Body of pancreas (tissue), 4 donors: ENCODE data around the gene MLN. TPM values are rescaled to one million over a fixed set of nuclear protein-coding genes. Genes with fewer than 3 reads are reported as not detected.

Experiments used
- ATAC-seq: fragments of 150-250 bp; one replicate; pipeline ENCODE4 v1.9.1; 2016
- DNase-seq, 4 donors: peaks; one replicate each; pipeline ENCODE4 v3.0.0-alpha.2; 2019
- H3K27ac ChIP-seq, 4 donors: fragments of 200-600 bp; sonication (generic); 1 replicate in 3 of 4; 2 replicates in 1 of 4; pipeline versions ENCODE4 v1.5.1 to v1.6.1; 2016 to 2019; ENCODE audit warnings: mild to moderate bottlenecking in 1 of 4, mixed read lengths in 1 of 4, moderate library complexity in 1 of 4
- H3K27me3 ChIP-seq, 2 donors: fragments of 200-600 bp; sonication (generic); one replicate each; pipeline ENCODE4 v1.6.0; 2016; ENCODE audit warnings: mild to moderate bottlenecking in 1 of 2
- H3K36me3 ChIP-seq, 2 donors: fragments of 200-600 bp; sonication (generic); replicated peaks in 1 of 2; 2 replicates each; pipeline ENCODE4 v1.5.1; 2016; ENCODE audit warnings: low read depth in 2 of 2; ENCODE audit not compliant: insufficient read depth in 1 of 2
- H3K4me1 ChIP-seq: fragments of 200-600 bp; sonication (generic); one replicate; pipeline ENCODE4 v1.6.0; 2016
- H3K4me3 ChIP-seq, 2 donors: fragments of 200-600 bp; sonication (generic); 1 replicate in 1 of 2; 2 replicates in 1 of 2; pipeline ENCODE4 v1.5.1; 2016 to 2019
- H3K9me3 ChIP-seq, 3 donors: fragments of 200-600 bp; sonication (generic); 1 replicate in 2 of 3; 2 replicates in 1 of 3; pipeline ENCODE4 v1.5.1; 2016
- POLR2A ChIP-seq, 3 donors: fragments of 450-650 bp; IDR thresholded peaks; one replicate each; pipeline ENCODE4 v1.6.1; 2016; ENCODE audit warnings: antibody characterized with exemption in 3 of 3, mild to moderate bottlenecking in 2 of 3
- WGBS, 2 donors: methylation state at CpG; one replicate each; pipeline ENCODE4 v1.1.5; 2017; 5-methylcytosine and 5-hydroxymethylcytosine counted together
- intact Hi-C: fragments of 100-400 bp; cut with DNase I; formaldehyde crosslinking; loops from one replicate; pipeline ENCODE4 v1.15.1; 2023
- total RNA-seq, 2 donors: library from RNA; depleted of rRNA; stranded (reverse); fragments of >200 nt; gene quantifications; one replicate each; pipeline ENCODE4 v1.1.0, GENCODE V29; 2016
- TF ChIP-seq, protein P1 (sequence below), 7 experiments: fragments of 450-650 bp in 4 of 7; fragments of 200-600 bp in 3 of 7; sonication (generic) in 3 of 7; IDR thresholded peaks; one replicate each; pipeline ENCODE4 v1.5.1; 2016 to 2019; ENCODE audit warnings: antibody characterized with exemption in 7 of 7

Gene MLN
- total RNA-seq, 2 donors from 2014 or later: not detected

DNA sequence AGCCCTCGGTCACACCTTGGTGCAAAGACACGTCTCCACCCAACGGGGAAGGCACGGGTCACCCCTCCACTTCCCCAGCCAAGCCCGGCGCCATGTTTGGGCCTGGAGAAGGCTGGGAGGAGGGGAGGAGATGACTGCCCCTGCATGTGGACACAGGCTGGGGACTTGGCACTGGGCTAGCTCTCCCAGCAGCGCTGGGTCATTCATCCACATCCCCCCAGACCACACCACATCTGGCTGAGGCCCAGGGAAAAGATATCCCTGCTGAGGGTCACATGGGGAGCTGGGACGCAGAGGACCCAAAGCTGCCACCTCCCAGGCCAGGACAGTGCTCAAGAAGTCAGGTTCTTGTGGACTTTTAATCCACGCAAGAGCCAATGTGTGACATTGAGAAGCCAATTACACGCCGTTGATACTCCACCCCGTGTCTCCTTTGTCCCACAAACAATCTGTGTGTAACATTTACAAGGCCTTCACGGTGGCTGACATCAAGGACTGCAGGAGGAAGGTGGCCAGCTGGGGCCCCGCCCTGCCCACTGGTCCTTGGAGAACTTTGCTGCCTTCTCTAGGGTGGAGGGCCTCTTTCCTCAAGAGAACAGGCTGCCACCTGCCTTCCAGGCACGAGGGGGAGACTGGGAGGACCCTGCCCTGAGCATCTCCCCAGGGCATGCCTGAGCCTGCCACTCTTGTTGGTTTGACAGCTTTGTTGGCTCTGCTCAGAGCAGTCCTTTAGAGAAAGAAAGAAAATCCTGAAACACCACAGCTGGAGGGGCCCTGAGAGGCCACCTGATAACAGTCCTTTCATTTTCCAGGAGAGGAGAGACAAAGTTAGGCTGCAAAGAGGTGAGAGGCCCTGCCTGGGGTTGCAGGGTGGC lies 51.8 kb downstream of the MLN start:
- WGBS, 2 donors: 52 to 63% methylated on average over 8 to 15 of the region's 15 CpGs
- no peak overlapping the region for H3K27ac ChIP-seq
- peak; percentile 3 for ATAC-seq

GRCh38 chr6:33750244-33750991 lies 53.4 kb downstream of the MLN start:
- H3K9me3 ChIP-seq: no peaks in the 10 kb centered on the region
- no peaks in the 10 kb centered on the region for H3K4me1 ChIP-seq
- no peak for DNase-seq
- intact Hi-C loops: no loop called here
- no peak for ATAC-seq
- H3K36me3 ChIP-seq: no peaks in the 10 kb centered on the region
- H3K27me3 ChIP-seq: no peaks in the 10 kb centered on the region
- no peak for TF ChIP-seq POLR2A (IDR thresholded peaks at IDR 0.05)
- TF ChIP-seq, protein P1, sequence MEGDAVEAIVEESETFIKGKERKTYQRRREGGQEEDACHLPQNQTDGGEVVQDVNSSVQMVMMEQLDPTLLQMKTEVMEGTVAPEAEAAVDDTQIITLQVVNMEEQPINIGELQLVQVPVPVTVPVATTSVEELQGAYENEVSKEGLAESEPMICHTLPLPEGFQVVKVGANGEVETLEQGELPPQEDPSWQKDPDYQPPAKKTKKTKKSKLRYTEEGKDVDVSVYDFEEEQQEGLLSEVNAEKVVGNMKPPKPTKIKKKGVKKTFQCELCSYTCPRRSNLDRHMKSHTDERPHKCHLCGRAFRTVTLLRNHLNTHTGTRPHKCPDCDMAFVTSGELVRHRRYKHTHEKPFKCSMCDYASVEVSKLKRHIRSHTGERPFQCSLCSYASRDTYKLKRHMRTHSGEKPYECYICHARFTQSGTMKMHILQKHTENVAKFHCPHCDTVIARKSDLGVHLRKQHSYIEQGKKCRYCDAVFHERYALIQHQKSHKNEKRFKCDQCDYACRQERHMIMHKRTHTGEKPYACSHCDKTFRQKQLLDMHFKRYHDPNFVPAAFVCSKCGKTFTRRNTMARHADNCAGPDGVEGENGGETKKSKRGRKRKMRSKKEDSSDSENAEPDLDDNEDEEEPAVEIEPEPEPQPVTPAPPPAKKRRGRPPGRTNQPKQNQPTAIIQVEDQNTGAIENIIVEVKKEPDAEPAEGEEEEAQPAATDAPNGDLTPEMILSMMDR (IDR thresholded peaks at IDR 0.05): no peak
- no peak overlapping the region for H3K27ac ChIP-seq
- no peak overlapping the region for H3K4me3 ChIP-seq
- WGBS, 2 donors: 57 to 74% methylated on average over 11 of the region's 11 CpGs

More for the DNA sequence above, 51.8 kb downstream of the MLN start:
- intact Hi-C loops: no loop called here
- TF ChIP-seq, protein P1 (IDR thresholded peaks at IDR 0.05): no peak
- no peak for TF ChIP-seq POLR2A (IDR thresholded peaks at IDR 0.05)
- no peak overlapping the region for H3K4me3 ChIP-seq
- peak in 2 of 4 donors; percentile 27 to 51 for DNase-seq
- no peaks in the 10 kb centered on the region for H3K9me3 ChIP-seq
- no peaks in the 10 kb centered on the region for H3K27me3 ChIP-seq
- H3K4me1 ChIP-seq: no peaks in the 10 kb centered on the region
- no peaks in the 10 kb centered on the region for H3K36me3 ChIP-seq

DNA sequence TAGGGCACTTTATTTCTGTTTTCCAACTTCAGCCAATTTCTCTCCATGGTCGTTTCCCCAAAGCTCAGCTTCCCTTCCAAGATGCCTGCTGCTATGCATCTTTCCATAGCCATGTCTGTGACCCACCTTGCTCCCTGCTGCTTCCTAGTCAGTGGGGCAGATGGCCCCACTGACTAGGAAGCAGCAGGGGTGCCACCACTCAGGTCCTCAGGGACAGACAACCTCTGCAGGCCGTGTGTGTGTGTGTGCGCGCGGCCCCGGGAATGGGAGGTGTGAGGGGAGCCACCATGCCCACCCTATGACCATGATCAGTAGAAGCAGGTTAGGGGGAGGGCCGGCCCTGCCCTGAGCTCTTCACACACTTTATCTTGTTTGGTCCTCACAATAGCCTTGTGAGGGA lies 54.4 kb downstream of the MLN start:
- intact Hi-C loops: no loop called here
- no peak for ATAC-seq
- no peaks in the 10 kb centered on the region for H3K9me3 ChIP-seq
- H3K4me1 ChIP-seq: peaks cover 6% of the 10 kb centered on the region
- no peak overlapping the region for H3K27ac ChIP-seq
- DNase-seq: no peak
- no peak for TF ChIP-seq POLR2A (IDR thresholded peaks at IDR 0.05)
- TF ChIP-seq, protein P1 (IDR thresholded peaks at IDR 0.05): no peak
- no peaks in the 10 kb centered on the region for H3K36me3 ChIP-seq
- WGBS, 2 donors: 82 to 88% methylated on average over 7 of the region's 7 CpGs
- H3K4me3 ChIP-seq: no peak overlapping the region
- H3K27me3 ChIP-seq: no peaks in the 10 kb centered on the region

DNA sequence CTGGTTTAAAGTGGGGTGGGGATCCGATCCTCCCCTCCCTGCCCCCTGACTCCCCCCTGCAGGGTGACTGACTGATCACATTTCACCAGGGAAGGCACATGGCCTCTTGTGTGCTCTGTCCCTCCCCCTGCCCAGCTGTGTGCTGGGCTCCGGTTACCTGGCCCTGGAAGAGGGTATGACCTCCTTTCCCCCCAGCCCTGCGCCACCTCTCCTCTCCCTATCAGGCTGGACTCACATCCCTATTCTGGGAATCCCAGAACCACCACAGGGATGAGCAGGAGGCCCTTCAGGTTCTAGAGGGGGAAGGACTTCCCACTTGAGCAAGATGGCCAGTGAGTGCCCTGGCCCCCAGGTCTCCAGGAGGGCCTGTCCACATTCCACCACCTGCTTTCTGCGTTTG lies 55.0 kb downstream of the MLN start:
- TF ChIP-seq, protein P1 (IDR thresholded peaks at IDR 0.05): no peak
- no peak for TF ChIP-seq POLR2A (IDR thresholded peaks at IDR 0.05)
- Histone ChIP-seq H3K27me3 (no peaks in the 10 kb centered on the region), H3K9me3 (no peaks in the 10 kb centered on the region), H3K4me3 (no peak overlapping the region), H3K36me3 (no peaks in the 10 kb centered on the region), H3K27ac (no peak overlapping the region), H3K4me1 (peaks cover 11% of the 10 kb centered on the region)
- ATAC-seq (no peak), DNase-seq (no peak)
- intact Hi-C loops: no loop called here
- WGBS, 2 donors: 71 to 82% methylated on average over 3 of the region's 4 CpGs
